ENCODE measurements around the gene P4HA2.

DNA sequence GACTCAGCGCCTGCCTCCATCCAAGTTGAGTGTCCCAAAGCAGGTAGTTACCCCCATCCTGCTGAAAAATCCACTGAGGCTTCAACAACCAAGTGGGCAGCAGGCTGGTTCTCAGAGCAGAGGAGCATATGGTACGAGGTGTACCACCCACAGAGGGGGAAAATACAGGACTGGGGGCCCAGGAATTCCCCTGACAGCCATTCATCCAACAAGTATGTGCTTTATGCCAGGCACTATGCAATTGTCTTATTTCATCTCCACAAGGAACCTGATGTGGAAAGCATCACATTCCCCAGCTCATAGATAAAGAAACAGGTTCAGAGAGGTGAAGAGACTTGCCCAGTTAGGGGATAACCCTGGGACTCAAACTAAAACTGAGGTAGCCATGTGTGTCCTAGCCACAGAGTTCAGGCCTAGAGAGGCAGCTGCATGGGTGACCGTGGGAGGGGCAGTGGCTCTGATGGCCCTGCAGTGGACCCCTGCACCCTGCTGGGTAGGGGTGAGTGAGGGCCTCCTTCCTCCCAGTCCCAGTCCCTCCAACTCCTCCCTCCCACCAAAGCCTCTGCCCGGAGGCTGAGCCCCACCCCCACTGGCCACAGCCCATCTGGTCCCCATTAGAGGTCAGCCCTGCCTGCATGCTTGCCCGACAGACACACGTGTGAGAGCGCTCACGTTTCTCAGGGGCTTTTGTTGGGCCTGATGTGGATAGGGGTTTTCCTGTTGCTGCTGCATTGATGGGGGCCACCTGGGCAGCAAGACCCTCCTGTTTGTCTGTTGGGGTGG is 41.3 kb upstream of the P4HA2 start:
- TF ChIP-seq, protein P1, sequence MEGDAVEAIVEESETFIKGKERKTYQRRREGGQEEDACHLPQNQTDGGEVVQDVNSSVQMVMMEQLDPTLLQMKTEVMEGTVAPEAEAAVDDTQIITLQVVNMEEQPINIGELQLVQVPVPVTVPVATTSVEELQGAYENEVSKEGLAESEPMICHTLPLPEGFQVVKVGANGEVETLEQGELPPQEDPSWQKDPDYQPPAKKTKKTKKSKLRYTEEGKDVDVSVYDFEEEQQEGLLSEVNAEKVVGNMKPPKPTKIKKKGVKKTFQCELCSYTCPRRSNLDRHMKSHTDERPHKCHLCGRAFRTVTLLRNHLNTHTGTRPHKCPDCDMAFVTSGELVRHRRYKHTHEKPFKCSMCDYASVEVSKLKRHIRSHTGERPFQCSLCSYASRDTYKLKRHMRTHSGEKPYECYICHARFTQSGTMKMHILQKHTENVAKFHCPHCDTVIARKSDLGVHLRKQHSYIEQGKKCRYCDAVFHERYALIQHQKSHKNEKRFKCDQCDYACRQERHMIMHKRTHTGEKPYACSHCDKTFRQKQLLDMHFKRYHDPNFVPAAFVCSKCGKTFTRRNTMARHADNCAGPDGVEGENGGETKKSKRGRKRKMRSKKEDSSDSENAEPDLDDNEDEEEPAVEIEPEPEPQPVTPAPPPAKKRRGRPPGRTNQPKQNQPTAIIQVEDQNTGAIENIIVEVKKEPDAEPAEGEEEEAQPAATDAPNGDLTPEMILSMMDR (IDR thresholded peaks at IDR 0.05; ENCODE audit: low read depth, low read length) = no peak
- TF ChIP-seq POLR2A (IDR thresholded peaks at IDR 0.05; ENCODE audit: extremely low read depth, insufficient read length) (no peak), MYC (IDR thresholded peaks at IDR 0.05; ENCODE audit: low read depth, low read length) (no peak)
